Natural killer cell (primary cell): ENCODE data around the gene AATF. TPM values are rescaled to one million over a fixed set of nuclear protein-coding genes. Genes with fewer than 3 reads are reported as not detected.

ENCODE experiments used
- ATAC-seq, 3 donors: fragments of 150-1000 bp in 2 of 3; fragments of 200-7000 bp in 1 of 3; cut with Tn5 transposase; 1 replicate in 1 of 3; 2 replicates in 2 of 3; pipeline ENCODE4 v1.10.0; 2021; ENCODE audit warnings: mild to moderate bottlenecking in 2 of 3, moderate library complexity in 2 of 3
- DNase-seq, 2 donors: peaks; one replicate each; pipeline versions ENCODE4 v3.0.0 to v3.0.0-alpha.2; 2013 to 2021; ENCODE audit warnings: mixed read lengths in 1 of 2
- H3K27ac ChIP-seq: one replicate; pipeline ENCODE4 v1.5.1; 2013; ENCODE audit warnings: mild to moderate bottlenecking, low read length
- H3K27me3 ChIP-seq: one replicate; pipeline ENCODE4 v1.6.1; 2013; ENCODE audit warnings: low read length; ENCODE audit not compliant: control insufficient read depth, insufficient read depth
- H3K36me3 ChIP-seq: one replicate; pipeline ENCODE4 v1.6.1; 2013; ENCODE audit warnings: low read length; ENCODE audit not compliant: control insufficient read depth, insufficient read depth
- H3K4me1 ChIP-seq: one replicate; pipeline ENCODE4 v1.6.1; 2013; ENCODE audit warnings: low read length; ENCODE audit not compliant: control insufficient read depth, insufficient read depth
- H3K4me3 ChIP-seq: one replicate; pipeline ENCODE4 v1.5.1; 2013; ENCODE audit warnings: low read length
- H3K9me3 ChIP-seq: one replicate; pipeline ENCODE4 v1.6.1; 2013; ENCODE audit warnings: low read length; ENCODE audit not compliant: control insufficient read depth, insufficient read depth
- H3K27ac Mint-ChIP-seq, 2 donors: one replicate each; pipeline ENCODE4 v1.8.0; 2022; ENCODE audit warnings: mild to moderate bottlenecking in 2 of 2, mixed read lengths in 2 of 2, moderate library complexity in 1 of 2
- H3K27me3 Mint-ChIP-seq, 2 donors: one replicate each; pipeline ENCODE4 v1.8.0; 2022; ENCODE audit warnings: low read depth in 2 of 2, mixed read lengths in 2 of 2
- H3K36me3 Mint-ChIP-seq: one replicate; pipeline ENCODE4 v1.8.0; 2022; ENCODE audit warnings: mixed read lengths
- H3K4me1 Mint-ChIP-seq, 2 donors: one replicate each; pipeline ENCODE4 v1.8.0; 2022; ENCODE audit warnings: mixed read lengths in 2 of 2
- H3K4me3 Mint-ChIP-seq: one replicate; pipeline ENCODE4 v1.8.0; 2022; ENCODE audit warnings: mild to moderate bottlenecking, moderate library complexity, mixed read lengths
- H3K9me3 Mint-ChIP-seq, 2 donors: one replicate each; pipeline ENCODE4 v1.8.0; 2022; ENCODE audit warnings: mixed read lengths in 2 of 2
- WGBS: methylation state at CpG from one replicate; pipeline ENCODE4 v1.1.7; 2013; ENCODE audit warnings: missing lambda C conversion rate; ENCODE audit not compliant: insufficient coverage; 5-methylcytosine and 5-hydroxymethylcytosine counted together
- intact Hi-C: fragments of 100-400 bp; cut with micrococcal nuclease; formaldehyde crosslinking; loops from one replicate; pipeline ENCODE4 v1.14.2; 2022
- total RNA-seq, 4 donors: library from RNA; stranded (reverse); fragments of 120-200 nt in 1 of 4; gene quantifications; one replicate each; pipeline versions ENCODE4 v1.2.3 to v1.2.4, GENCODE V29; 2013 to 2022
- TF ChIP-seq, protein P1 (sequence below): fragments of 200-600 bp; IDR thresholded peaks from one replicate; pipeline ENCODE4 v1.8.0; 2022; ENCODE audit warnings: antibody characterized with exemption

Gene AATF
- total RNA-seq, 3 donors from 2014 or later (not counting 1 experiment from before 2014, with no cell fraction given): 60.1 to 67.2 (median 63.2) TPM

GRCh38 chr17:36901506-36901905 lies 47.2 kb upstream of the AATF start:
- TF ChIP-seq, protein P1, sequence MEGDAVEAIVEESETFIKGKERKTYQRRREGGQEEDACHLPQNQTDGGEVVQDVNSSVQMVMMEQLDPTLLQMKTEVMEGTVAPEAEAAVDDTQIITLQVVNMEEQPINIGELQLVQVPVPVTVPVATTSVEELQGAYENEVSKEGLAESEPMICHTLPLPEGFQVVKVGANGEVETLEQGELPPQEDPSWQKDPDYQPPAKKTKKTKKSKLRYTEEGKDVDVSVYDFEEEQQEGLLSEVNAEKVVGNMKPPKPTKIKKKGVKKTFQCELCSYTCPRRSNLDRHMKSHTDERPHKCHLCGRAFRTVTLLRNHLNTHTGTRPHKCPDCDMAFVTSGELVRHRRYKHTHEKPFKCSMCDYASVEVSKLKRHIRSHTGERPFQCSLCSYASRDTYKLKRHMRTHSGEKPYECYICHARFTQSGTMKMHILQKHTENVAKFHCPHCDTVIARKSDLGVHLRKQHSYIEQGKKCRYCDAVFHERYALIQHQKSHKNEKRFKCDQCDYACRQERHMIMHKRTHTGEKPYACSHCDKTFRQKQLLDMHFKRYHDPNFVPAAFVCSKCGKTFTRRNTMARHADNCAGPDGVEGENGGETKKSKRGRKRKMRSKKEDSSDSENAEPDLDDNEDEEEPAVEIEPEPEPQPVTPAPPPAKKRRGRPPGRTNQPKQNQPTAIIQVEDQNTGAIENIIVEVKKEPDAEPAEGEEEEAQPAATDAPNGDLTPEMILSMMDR: no peak
- Mint-ChIP-seq H3K36me3 (no peaks in the 10 kb centered on the region), H3K9me3 (no peaks in the 10 kb centered on the region), H3K27me3 (peaks cover 8 to 16% of the 10 kb centered on the region in 2 donors), H3K4me3 (no peak overlapping the region), H3K4me1 (no peaks in the 10 kb centered on the region), H3K27ac (no peak overlapping the region)
- ATAC-seq: no peak
- H3K36me3 ChIP-seq: no peaks in the 10 kb centered on the region
- H3K27me3 ChIP-seq: no peaks in the 10 kb centered on the region
- 78% methylated on average over 14 of the region's 14 CpGs for WGBS
- DNase-seq: no peak
- H3K4me1 ChIP-seq: no peaks in the 10 kb centered on the region
- H3K4me3 ChIP-seq: no peak overlapping the region
- H3K27ac ChIP-seq: no peak overlapping the region
- no peaks in the 10 kb centered on the region for H3K9me3 ChIP-seq
- intact Hi-C loops: no loop called here

GRCh38 chr17:36907407-36907806 lies 41.3 kb upstream of the AATF start:
- H3K27ac ChIP-seq: no peak overlapping the region
- no peak overlapping the region for H3K4me3 ChIP-seq
- Mint-ChIP-seq H3K9me3 (no peaks in the 10 kb centered on the region), H3K4me3 (no peak overlapping the region), H3K36me3 (no peaks in the 10 kb centered on the region), H3K27ac (no peak overlapping the region), H3K27me3 (peaks cover 30 to 33% of the 10 kb centered on the region in 2 donors), H3K4me1 (no peaks in the 10 kb centered on the region)
- ATAC-seq: no peak
- no peaks in the 10 kb centered on the region for H3K4me1 ChIP-seq
- intact Hi-C loops: no loop called here
- no peaks in the 10 kb centered on the region for H3K9me3 ChIP-seq
- TF ChIP-seq, protein P1: no peak
- DNase-seq: no peak
- 75% methylated on average over 10 of the region's 10 CpGs for WGBS
- H3K27me3 ChIP-seq: peaks cover 2% of the 10 kb centered on the region
- H3K36me3 ChIP-seq: no peaks in the 10 kb centered on the region

- H3K36me3 ChIP-seq: no peaks in the 10 kb centered on the region
- H3K27me3 ChIP-seq: peaks cover 2% of the 10 kb centered on the region
- H3K4me1 Mint-ChIP-seq: no peaks in the 10 kb centered on the region
- intact Hi-C loops: no loop called here
- H3K27me3 Mint-ChIP-seq: peaks cover 32 to 33% of the 10 kb centered on the region in 2 donors
- ATAC-seq (no peak), DNase-seq (no peak)
- no peaks in the 10 kb centered on the region for H3K4me1 ChIP-seq
- no peaks in the 10 kb centered on the region for H3K36me3 Mint-ChIP-seq
- H3K9me3 Mint-ChIP-seq: no peaks in the 10 kb centered on the region
- 80% methylated on average over 3 of the region's 5 CpGs for WGBS
- H3K4me3 Mint-ChIP-seq: no peak overlapping the region
- H3K9me3 ChIP-seq: no peaks in the 10 kb centered on the region
- TF ChIP-seq, protein P1: no peak
- H3K27ac ChIP-seq: no peak overlapping the region
- H3K4me3 ChIP-seq: no peak overlapping the region
- no peak overlapping the region for H3K27ac Mint-ChIP-seq
Observed at GRCh38 chr17:36910513-36910912, 38.2 kb upstream of the AATF start.

GRCh38 chr17:36911001-36911400 lies 37.8 kb upstream of the AATF start:
- DNase-seq (no peak), ATAC-seq (no peak)
- Histone ChIP-seq H3K36me3 (no peaks in the 10 kb centered on the region), H3K27me3 (peaks cover 2% of the 10 kb centered on the region), H3K9me3 (no peaks in the 10 kb centered on the region), H3K27ac (no peak overlapping the region), H3K4me1 (no peaks in the 10 kb centered on the region), H3K4me3 (no peak overlapping the region)
- TF ChIP-seq, protein P1: no peak
- H3K36me3 Mint-ChIP-seq: no peaks in the 10 kb centered on the region
- 93% methylated on average over 2 of the region's 3 CpGs for WGBS
- H3K4me3 Mint-ChIP-seq: no peak overlapping the region
- H3K27me3 Mint-ChIP-seq: peaks cover 29 to 30% of the 10 kb centered on the region in 2 donors
- H3K4me1 Mint-ChIP-seq: no peaks in the 10 kb centered on the region
- no peaks in the 10 kb centered on the region for H3K9me3 Mint-ChIP-seq
- intact Hi-C loops: no loop called here
- no peak overlapping the region for H3K27ac Mint-ChIP-seq
